HepG2 (cell line): ENCODE results near the gene IRF1. TPM values are rescaled to one million over a fixed set of nuclear protein-coding genes. Genes with fewer than 3 reads are reported as not detected.

ENCODE experiments used
- ADNP ChIP-seq: sonication (generic); formaldehyde crosslinking; IDR thresholded peaks from 2 replicates; pipeline ENCODE4 v1.4.0; 2020; ENCODE audit warnings: missing genetic modification reagents
- AHR ChIP-seq: IDR thresholded peaks from 2 replicates; pipeline ENCODE4 v1.6.1; 2018; ENCODE audit warnings: missing genetic modification reagents, missing compliant biosample characterization
- ARNT2 ChIP-seq: sonication (generic); formaldehyde crosslinking; IDR thresholded peaks from 2 replicates; pipeline ENCODE4 v1.8.0; 2022; ENCODE audit warnings: mild to moderate bottlenecking, low read depth, missing genetic modification reagents, moderate library complexity
- CCAR2 ChIP-seq: fragments of 200-400 bp; formaldehyde crosslinking; optimal IDR thresholded peaks from 2 replicates; pipeline ENCODE3; 2018; ENCODE audit warnings: low read depth, mild to moderate bottlenecking, low read length, moderate library complexity
- CEBPG ChIP-seq: IDR thresholded peaks from 2 replicates; pipeline ENCODE4 v1.6.1; 2016
- DMAP1 ChIP-seq: IDR thresholded peaks from 2 replicates; pipeline ENCODE4 v1.6.1; 2016
- ERF ChIP-seq: IDR thresholded peaks from 2 replicates; pipeline ENCODE4 v1.6.1; 2018; ENCODE audit warnings: missing biosample characterization, missing genetic modification reagents
- FOXJ3 ChIP-seq: sonication (generic); formaldehyde crosslinking; IDR thresholded peaks from 2 replicates; pipeline ENCODE4 v1.4.0; 2020; ENCODE audit warnings: missing genetic modification reagents, mild to moderate bottlenecking, borderline replicate concordance
- GLMP ChIP-seq: sonication (generic); formaldehyde crosslinking; IDR thresholded peaks from 2 replicates; pipeline ENCODE4 v1.9.0; 2021; ENCODE audit warnings: missing genetic modification reagents, mild to moderate bottlenecking, borderline replicate concordance
- IKZF4 ChIP-seq: sonication (generic); formaldehyde crosslinking; IDR thresholded peaks from 2 replicates; pipeline ENCODE4 v1.5.1; 2020; ENCODE audit warnings: borderline replicate concordance, mild to moderate bottlenecking, low read depth, missing genetic modification reagents; ENCODE audit errors: not compliant biosample characterization
- JUN ChIP-seq: sonication (generic); formaldehyde crosslinking; IDR thresholded peaks from 2 replicates; pipeline ENCODE4 v1.4.0; 2020; ENCODE audit warnings: mild to moderate bottlenecking, missing genetic modification reagents
- KMT2B ChIP-seq: IDR thresholded peaks from 2 replicates; pipeline ENCODE4 v1.6.1; 2016; ENCODE audit warnings: missing genetic modification reagents, missing compliant biosample characterization
- MTF2 ChIP-seq: sonication (generic); formaldehyde crosslinking; IDR thresholded peaks from 2 replicates; pipeline ENCODE4 v1.5.0; 2020; ENCODE audit warnings: missing genetic modification reagents, borderline replicate concordance
- NR1H2 ChIP-seq: sonication (generic); formaldehyde crosslinking; IDR thresholded peaks from 2 replicates; pipeline ENCODE4 v1.8.1; 2022; ENCODE audit warnings: low read depth, missing genetic modification reagents, borderline replicate concordance
- NRL ChIP-seq: sonication (generic); formaldehyde crosslinking; IDR thresholded peaks from 2 replicates; pipeline ENCODE4 v1.5.0; 2020; ENCODE audit warnings: missing genetic modification reagents, mild to moderate bottlenecking, moderate library complexity, borderline replicate concordance
- PCBP1 ChIP-seq: fragments of 200-400 bp; formaldehyde crosslinking; IDR thresholded peaks from 2 replicates; pipeline ENCODE4 v1.6.1; 2017; ENCODE audit warnings: mild to moderate bottlenecking, low read depth, low read length, borderline replicate concordance
- REL ChIP-seq: sonication (generic); formaldehyde crosslinking; conservative IDR thresholded peaks from 2 replicates; pipeline ENCODE4 v1.8.0; 2022; ENCODE audit warnings: mild to moderate bottlenecking, missing genetic modification reagents, moderate library complexity
- REXO4 ChIP-seq: sonication (generic); formaldehyde crosslinking; IDR thresholded peaks from 2 replicates; pipeline ENCODE4 v1.8.0; 2022; ENCODE audit warnings: missing genetic modification reagents, mild to moderate bottlenecking, borderline replicate concordance
- SNRNP70 ChIP-seq: fragments of 200-400 bp; formaldehyde crosslinking; IDR thresholded peaks from 2 replicates; pipeline ENCODE4 v1.6.1; 2017; ENCODE audit warnings: mild to moderate bottlenecking, low read depth, low read length, moderate library complexity
- SP1 ChIP-seq, 2 experiments: fragments of 450-650 bp in 1 of 2; sonication (generic) in 1 of 2; formaldehyde crosslinking in 1 of 2; IDR thresholded peaks; 2 replicates each; pipeline versions ENCODE4 v1.4.0 to v1.6.1; 2016 to 2020; ENCODE audit warnings: missing genetic modification reagents in 1 of 2
- SUZ12 ChIP-seq: fragments of 150-350 bp; IDR thresholded peaks from 2 replicates; pipeline ENCODE4 v1.6.1; 2014; ENCODE audit warnings: low read depth, low read length
- TAF15 ChIP-seq: fragments of 200-400 bp; formaldehyde crosslinking; IDR thresholded peaks from one replicate; pipeline ENCODE4 v1.6.1; 2018; ENCODE audit warnings: mild to moderate bottlenecking, low read depth, low read length; ENCODE audit not compliant: poor library complexity, severe bottlenecking
- TERF1 ChIP-seq: sonication (generic); formaldehyde crosslinking; IDR thresholded peaks from 2 replicates; pipeline ENCODE4 v1.8.0; 2022; ENCODE audit warnings: mild to moderate bottlenecking, missing genetic modification reagents, moderate library complexity
- TFDP2 ChIP-seq: sonication (generic); formaldehyde crosslinking; IDR thresholded peaks from 2 replicates; pipeline ENCODE4 v1.4.0; 2020; ENCODE audit warnings: missing genetic modification reagents
- YEATS4 ChIP-seq: sonication (generic); formaldehyde crosslinking; IDR thresholded peaks from 2 replicates; pipeline ENCODE4 v1.4.0; 2020; ENCODE audit warnings: missing genetic modification reagents, borderline replicate concordance
- ZBTB21 ChIP-seq: sonication (generic); formaldehyde crosslinking; IDR thresholded peaks from 2 replicates; pipeline ENCODE4 v1.4.0; 2020; ENCODE audit warnings: missing genetic modification reagents
- ZC3H13 ChIP-seq: sonication (generic); formaldehyde crosslinking; IDR thresholded peaks from 2 replicates; pipeline ENCODE4 v1.8.1; 2023; ENCODE audit warnings: mild to moderate bottlenecking, missing genetic modification reagents, moderate library complexity
- ZNF251 ChIP-seq: sonication (generic); formaldehyde crosslinking; IDR thresholded peaks from 2 replicates; pipeline ENCODE4 v1.9.0; 2021; ENCODE audit warnings: mild to moderate bottlenecking, missing genetic modification reagents
- ZNF792 ChIP-seq: IDR thresholded peaks from 2 replicates; pipeline ENCODE4 v1.6.1; 2016
- polyA plus RNA-seq, 8 experiments: library from polyadenylated mRNA; depleted of rRNA in 3 of 8; stranded (reverse) in 7 of 8; unstranded in 1 of 8; fragments of >200 nt; fragmentation: Illumina TruSeq in 4 of 8; extraction: Trizol in 4 of 8; gene quantifications; 2 replicates each; pipeline versions ENCODE4 v1.2.1 to v1.2.3, GENCODE V29; 2011 to 2016; ENCODE audit warnings: low read depth in 4 of 8, missing spikeins in 1 of 8, mixed read lengths in 1 of 8; ENCODE audit not compliant: insufficient read depth in 1 of 8
- total RNA-seq, 5 experiments: library from RNA; depleted of rRNA; stranded (reverse); fragments of >200 nt; fragmentation: Illumina TruSeq; extraction: Trizol; gene quantifications; 2 replicates each; pipeline ENCODE4 v1.2.3, GENCODE V29; 2016; ENCODE audit warnings: low read depth in 1 of 5

The IRF1 gene
- total and polyA plus RNA-seq, 2 of the 13 experiments (the other 11 are each of a cell fraction or from before 2014, with no cell fraction given), result 4.1 to 8.8 TPM

GRCh38 chr5:132500931-132501628 lies 10.5 kb upstream of the IRF1 start (continued):
- TF ChIP-seq NRL (CRISPR knock-in tag) (no peak), ADNP (CRISPR knock-in tag) (no peak), REL (CRISPR knock-in tag) (no peak), GLMP (no peak), IKZF4 (CRISPR knock-in tag) (no peak), TERF1 (CRISPR knock-in tag) (no peak), ERF (0 out of 2 replicates have a peak, but pooled peaks have one; percentile 62), TAF15 (no peak), ZNF251 (no peak), REXO4 (CRISPR knock-in tag) (no peak), ZNF792 (CRISPR knock-in tag) (no peak), CEBPG (CRISPR knock-in tag) (no peak), ARNT2 (CRISPR knock-in tag) (no peak), ZC3H13 (CRISPR knock-in tag) (no peak), TFDP2 (CRISPR knock-in tag) (peak; percentile 45; the same call in 1 of the 2 replicates), JUN (CRISPR knock-in tag) (no peak), FOXJ3 (CRISPR knock-in tag) (no peak), AHR (CRISPR knock-in tag) (no peak), MTF2 (CRISPR knock-in tag) (no peak), PCBP1 (no peak), DMAP1 (CRISPR knock-in tag) (peak; percentile 43; the same call in 1 of the 2 replicates), SNRNP70 (no peak), SP1 (IDR thresholded peaks at IDR 0.05) (no peak), SP1 (CRISPR knock-in tag; IDR thresholded peaks at IDR 0.05) (no peak), ZBTB21 (CRISPR knock-in tag) (no peak), KMT2B (no peak), SUZ12 (no peak), YEATS4 (CRISPR knock-in tag) (no peak), CCAR2 (peak; percentile 53), NR1H2 (no peak)
